T-helper 2 cell treated with Interferon-gamma antibody and Interleukin-4, amounts not matched to agents 100 ng/mL and 5 ng/mL, for 36 hours (primary cell): ENCODE data around the gene TACC3. TPM values are rescaled to one million over a fixed set of nuclear protein-coding genes. Genes with fewer than 3 reads are reported as not detected.
"Not testable (repeated sequence)": the region's sequence is repeated elsewhere in the genome, so short reads cannot be mapped to it uniquely, and the experiment has no call there.

Source experiments
- intact Hi-C: fragments of 100-400 bp; cut with micrococcal nuclease; formaldehyde crosslinking; loops from one replicate; pipeline ENCODE4 v1.15.1; 2023
- total RNA-seq: library from RNA; stranded (reverse); gene quantifications from 2 replicates; pipeline ENCODE4 v1.2.3, GENCODE V29; 2022

Gene TACC3
- total RNA-seq, 1 donor from 2014 or later = 221 TPM

DNA sequence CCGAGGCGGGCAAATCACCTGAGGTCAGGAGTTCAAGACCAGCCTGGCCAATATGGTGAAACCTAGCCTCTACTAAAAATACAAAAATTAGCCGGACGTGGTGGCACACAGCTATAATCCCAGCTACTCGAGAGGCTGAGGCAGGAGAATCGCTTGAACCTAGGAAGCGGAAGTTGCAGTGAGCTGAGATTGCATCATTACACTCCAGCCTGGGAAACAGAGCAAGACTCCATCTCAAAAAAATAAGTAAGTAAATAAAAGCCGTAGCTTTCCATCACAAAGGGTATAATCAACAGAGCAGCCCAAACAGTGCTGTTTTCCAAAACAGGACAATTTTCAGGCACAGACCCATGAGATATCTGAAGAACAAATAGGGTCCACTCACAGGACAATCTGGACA, 19.6 kb upstream of the TACC3 start:
- intact Hi-C loops = not testable (repeated sequence)

DNA sequence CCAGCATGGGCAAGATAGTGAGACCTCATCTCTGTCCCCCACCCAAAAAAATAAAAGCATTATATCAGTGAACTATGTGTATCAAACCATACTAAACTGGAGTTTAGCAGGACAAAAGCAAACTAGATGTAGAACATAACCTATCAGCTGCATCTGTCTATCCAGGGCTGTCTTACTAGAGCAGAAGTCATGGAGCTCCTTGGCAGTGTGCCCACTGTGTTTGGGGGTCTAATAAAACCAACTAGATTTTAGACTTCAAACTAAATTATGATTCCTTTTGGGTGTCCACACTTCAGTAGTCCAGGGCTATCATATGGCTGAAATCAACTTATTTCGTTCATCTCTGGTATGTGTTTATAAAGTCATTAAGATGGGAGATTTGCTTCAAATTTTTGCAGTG, 17.5 kb upstream of the TACC3 start:
- intact Hi-C loops = no loop called here

DNA sequence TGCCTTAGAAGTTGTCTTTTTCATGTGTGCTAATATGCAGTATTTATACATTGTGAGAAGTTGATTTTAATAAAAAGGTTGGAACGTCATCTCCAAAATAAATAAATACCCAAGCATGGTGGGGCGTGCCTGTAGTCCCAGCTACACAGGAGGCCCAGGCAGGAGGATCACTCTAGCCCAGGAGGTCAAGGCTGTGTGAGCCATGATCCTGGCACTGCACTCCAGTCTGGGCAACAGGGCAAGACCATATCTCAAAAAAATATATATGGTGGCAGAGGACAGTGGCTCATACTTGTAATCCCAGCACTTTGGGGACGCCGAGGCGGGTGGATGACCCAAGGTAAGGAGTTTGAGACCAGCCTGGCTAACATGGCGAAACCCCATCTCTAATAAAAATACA, 15.6 kb upstream of the TACC3 start:
- intact Hi-C loops = no loop called here

DNA sequence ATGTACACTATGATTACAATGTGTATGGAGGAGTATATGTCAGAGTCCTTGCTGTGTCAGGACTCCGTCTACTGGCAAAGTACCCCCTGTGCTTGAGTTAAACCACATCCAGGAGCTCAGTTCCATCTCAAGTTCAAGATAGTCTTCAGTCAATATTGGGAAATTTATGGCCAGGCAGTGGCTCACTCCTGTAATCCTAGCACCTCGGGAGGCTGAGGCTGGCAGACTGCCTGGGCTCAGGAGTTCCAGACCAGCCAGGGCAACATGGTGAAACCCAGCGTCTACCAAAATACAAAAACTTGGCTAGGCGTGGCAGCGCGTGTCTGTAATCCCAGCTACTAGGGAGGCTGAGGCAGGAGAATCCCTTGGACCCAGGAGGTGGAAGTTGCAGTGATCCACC, 15.0 kb upstream of the TACC3 start:
- intact Hi-C loops = no loop called here

DNA sequence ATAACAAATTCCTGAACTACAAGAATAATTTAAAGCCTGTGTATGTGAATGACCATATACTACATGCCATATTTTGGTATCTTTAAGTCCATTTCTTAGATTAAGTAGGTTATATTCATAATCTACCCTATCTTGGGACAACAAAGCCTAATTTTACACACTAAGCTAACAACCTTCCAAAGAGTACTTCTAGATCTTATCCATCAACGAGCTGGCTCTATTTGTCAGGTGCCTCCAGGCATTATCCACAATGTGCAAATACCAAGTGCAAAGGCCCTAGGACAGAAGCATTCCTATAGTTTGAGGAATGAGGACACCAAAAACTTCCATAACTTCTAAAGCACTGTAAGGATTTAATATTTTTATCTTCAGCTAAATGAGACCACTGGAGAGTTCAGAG, 12.7 kb upstream of the TACC3 start:
- intact Hi-C loops = no loop called here

DNA sequence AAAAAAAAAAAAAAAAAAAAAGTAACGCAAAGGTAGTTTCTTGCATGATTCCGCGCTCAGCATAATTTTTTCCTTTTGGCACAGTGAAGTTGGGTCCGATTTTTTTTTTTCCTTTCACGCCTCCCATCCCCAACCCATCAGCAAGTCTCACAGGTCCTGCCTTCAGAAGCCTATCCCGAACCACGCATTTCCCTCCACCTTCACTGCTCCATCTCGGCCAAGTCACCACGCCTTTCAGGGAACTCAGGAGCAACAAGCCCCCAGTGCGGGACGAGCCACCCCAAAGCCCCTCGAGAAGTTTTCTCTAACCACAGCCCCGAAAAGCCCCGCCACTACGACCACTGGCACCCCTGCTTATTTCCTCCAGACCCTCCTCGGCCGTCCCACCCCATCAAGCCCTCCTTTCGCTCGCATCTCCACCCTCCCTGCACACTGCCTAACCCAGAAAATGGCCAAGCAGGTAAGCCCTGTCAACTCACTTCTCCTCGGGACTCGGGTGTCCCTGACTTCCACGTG, 10.2 kb upstream of the TACC3 start:
- intact Hi-C loops = no loop called here

DNA sequence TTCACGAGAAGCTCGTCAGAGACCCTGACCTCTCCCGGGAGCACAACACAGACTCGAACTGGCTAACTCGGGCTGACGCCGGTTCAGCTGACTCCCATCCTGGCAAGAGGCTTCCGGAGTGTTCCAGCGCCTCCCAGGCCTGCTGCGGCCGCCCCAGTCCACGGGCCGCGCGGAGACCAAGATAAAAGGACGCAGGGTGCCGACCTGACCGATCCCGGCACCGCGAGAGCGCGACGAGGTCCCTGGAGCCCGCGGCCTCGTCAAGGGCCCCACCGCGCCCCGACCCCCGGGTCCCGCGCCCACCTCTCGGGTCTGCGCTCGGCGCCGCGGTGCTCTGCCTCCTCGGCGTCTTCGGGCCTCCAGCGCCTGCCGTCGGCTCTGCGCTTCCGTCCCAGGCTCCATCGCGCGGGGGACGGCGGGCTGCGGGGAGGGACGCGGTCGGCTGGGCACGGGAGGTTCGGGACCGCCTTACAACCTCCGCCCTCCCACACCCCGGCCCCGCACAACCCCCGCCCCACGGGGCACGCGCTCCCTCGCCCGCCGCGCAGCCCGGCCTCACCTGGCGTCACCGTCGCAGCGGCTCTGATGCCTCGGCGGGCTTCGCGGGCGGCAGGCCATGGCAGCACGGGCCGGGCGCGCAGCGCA, 9.6 kb upstream of the TACC3 start:
- intact Hi-C loops = loop anchor here (1.0 to 2.0 kb wide), 10 partner anchors 10 to 757 kb away; partner anchors contain the start of genes FAM53A, LETM1, MXD4 and NSD2

DNA sequence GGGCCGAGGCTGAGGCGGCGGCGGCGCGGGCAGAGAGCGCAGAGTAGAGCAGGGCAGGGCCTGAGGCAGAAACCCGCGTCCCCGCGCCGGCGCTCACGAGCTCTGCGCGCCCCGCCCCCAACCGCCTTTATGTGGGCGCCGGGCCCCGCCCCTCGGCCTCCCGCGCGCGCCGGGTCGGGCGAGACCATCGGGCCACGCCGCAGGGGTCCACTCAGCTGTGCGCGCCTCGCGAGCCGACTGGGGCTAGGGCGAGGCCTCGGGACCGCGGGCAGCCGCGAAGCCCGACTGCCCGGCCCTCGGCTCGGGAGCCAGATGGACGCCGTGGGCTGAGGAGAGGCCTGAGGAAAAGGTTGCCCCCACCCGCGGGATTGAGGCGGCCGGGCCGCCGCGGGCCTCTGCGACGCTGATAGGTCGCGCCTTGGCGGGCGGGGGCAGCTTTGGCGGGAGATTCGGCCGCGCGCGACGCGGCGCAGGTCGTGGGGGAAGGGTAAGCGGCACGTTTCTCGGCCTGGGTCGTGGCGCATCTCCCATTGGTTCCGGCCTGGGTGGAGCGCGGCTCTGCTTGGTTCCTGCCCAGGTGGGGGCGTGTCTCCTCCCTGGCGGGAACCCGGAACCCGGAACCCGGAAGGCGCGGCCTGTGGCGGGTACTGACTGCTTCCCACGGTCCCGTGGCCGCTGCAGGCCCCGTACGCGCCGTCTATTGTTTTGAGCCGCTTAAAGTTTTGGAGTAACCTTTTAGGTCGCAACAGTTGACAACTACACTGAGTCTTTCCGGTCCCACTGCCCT, 8.9 kb upstream of the TACC3 start, which contains the start of gene SLBP:
Gene SLBP, minus strand, starts transcription at position 104 of the 787 bp plus-strand sequence. CDS start 131 bp downstream, outside the sequence.
- intact Hi-C loops = loop anchor here (1.0 to 2.0 kb wide), 10 partner anchors 9 to 756 kb away; partner anchors contain the start of genes FAM53A, LETM1, MXD4 and NSD2

DNA sequence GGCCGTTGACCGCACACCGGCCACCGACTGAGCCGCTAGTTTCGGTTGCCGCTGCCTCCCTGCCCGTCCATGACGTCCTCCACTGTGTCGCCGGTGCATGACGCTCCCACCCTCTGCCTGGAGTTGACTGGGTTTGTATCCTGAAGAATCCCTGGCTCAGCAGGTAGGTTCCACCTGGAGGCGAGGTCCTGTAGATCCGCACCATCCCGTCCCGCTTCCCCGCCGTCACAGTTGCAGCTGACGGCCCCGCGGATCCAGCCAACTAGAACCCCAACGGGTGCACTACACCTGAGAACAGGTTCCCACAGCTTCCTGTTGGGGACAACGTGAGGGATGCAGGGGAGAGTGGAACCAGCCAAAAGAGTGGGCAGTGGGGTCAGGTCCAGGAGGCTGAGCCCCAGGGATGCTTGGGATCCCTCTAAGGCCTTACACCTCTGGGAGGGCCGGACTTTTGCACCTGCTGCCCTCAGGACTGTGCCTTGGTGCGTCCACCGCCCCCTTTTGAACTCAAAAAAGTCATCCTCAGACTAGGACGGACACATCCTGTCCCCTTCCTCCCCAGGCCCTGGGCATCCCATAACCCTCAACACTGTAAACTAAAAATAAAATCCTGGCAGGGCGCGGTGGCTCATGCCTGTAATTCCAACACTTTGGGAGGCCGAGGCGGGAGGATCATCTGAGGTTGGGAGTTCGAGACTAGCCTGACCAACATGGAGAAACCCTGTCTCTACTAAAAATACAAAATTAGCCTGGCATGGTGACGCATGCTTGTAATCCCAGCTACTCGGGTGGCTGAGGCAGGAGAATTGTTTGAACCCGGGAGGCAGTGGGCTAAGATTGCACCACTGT, 8.1 kb upstream of the TACC3 start:
- intact Hi-C loops = loop anchor here (2.0 kb wide), 6 partner anchors 14 to 756 kb away; partner anchors contain the start of genes MXD4, NSD2, RNF4 and UVSSA

DNA sequence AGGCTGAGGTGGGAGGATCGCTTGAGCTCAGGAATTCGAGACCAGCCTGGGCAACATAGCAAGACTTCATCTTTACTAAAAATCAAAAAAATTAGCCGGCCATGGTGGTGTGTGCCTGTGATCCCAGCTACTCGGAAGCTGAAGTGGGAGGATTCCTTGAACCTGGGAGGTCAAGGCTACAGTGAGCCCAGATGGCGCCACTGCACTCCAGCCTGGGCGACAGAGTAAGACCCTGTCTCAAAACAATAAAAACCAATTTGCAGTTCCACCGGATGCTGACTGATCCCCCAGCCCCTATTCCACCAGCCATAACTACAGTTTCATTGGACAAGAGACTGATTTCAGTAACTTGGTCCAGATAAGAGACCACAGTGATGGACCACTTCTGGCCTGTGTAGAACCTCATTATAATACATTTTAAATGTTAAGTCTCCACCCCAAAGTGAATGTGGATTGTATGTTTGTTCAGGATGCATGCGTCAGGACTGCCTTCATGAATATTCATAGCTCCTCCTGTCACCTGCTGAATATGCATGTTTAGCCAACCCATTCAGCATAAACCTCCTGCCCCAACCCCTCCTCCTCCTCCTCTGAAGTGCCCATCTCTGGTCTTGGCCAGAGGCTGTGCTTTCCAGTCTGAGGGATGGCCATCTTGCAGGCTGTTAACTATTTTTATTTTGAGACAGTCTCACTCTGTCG, 6.9 kb upstream of the TACC3 start:
- intact Hi-C loops = no loop called here

DNA sequence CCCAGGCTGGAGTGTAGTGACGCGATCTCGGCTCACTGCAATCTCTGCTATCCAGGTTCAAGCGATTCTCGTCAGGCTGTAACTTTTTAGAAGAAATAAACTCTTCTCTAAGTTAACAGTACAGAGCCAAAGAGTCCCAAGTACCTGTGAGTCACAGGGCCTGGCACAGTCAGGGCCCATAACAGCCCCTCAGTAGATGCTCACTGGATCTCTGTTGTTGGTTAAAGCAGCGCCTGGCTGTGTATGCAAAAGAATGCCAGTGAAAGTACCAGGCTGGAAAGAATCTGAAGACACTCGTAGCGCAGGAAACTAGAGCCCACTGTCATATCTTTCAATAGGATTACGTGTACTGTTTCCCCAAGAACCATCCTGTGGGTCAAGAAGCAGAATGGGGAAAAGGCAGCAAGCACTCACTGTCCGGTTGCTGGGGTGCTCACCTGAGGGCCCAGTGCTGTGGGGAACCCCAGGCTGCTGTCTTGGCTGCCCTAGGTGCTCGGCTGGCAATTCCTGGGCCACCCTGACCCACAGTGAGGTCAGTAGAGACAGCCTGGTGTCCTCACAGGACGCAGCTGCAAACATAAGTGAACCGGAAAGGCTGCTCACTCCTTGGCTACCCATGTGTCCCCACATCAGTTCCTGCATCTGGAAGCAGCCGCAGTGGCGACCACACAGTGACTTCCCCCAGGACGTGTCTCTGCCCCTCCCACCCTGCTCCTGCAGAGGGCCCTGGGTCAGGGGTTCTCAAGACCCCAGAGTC, 6.1 kb upstream of the TACC3 start:
- intact Hi-C loops = no loop called here

DNA sequence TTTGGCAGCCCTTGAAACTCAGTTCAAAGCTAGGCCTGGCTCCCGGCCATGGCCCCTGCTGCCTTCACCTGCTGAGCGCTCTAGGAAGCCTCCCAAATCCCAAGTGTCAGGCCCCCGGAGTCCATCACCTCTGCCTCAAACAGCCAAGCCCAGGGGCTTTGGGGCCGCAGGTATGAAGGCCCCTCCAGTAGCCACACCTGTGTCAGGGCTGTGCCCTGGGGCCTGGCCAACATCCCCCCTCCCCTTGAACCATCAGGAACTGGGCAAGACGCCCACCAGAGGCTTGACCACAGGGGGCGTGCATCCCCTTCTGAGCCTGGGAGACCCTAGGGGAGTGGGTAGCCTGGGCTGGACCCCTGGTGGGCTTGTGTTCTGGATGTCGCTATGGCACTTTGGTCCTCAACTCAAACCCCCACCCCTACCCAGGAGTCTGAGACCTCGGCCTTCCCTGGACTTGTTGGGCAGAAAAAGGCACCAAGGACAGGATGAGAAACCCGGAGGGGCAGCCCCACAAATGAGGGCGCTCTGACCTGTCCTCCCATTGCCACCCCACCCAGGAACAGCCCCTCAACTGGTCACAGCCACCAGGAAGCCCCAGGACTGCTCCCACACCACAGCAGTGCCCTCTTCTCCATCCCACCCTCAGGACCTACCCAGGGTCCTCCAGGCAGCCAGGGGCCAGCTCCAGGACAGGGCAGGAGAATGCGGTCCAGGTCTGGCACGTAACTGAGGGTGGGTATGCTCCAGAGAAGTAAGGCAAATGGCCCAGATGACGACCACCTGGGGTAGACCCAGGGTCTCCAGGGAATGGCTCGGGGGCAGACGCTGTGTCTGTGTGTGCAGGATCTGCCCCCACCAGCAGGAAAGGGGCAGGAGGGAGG, 5.0 kb upstream of the TACC3 start:
- intact Hi-C loops = no loop called here

DNA sequence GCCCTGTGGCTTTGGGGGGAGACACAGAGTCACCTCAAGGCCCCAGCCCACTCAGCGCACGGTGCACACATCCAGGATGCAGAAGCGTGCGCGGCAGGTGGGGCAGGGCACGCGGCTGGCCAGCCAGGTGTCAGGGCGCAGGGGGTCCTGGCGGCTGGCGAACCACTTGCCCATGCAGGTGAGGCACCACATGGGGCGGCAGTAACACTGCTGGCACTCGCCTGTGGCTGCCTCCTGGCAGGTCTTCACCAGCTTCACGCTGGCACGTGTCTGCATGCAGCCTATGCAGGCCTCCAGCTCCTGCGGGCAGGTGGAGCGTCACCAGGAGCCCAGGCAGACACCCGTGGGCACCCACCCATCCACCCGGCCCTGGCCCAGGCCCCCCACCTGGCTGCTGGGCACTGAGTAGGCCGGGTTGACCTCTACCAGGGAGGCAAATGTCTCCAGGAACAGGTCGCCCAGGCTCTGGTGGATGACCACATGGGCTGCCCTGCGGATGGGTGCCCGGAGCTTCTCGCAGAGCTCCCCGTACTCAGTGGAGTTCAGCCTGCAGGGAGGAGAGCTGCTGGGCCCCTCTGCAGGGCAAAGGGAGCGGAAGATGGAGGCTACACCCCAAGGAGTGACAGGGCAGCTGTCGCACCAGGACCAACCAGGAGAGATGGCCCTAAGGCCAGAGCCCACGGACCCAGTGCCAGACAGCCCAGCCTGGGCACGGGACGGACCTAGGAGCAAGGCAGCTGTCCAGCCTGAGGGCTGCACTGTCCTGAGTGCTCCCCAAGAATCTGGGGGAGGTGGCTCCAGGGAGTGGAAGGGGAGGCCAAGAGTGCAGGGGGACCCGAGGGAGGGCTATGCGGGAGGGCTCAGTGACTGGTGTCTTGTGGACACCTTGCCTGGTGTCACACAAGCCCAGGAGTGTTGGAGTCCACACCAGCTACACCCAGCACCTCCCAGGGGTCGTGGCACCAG, 3.9 kb upstream of the TACC3 start:
- intact Hi-C loops = no loop called here

DNA sequence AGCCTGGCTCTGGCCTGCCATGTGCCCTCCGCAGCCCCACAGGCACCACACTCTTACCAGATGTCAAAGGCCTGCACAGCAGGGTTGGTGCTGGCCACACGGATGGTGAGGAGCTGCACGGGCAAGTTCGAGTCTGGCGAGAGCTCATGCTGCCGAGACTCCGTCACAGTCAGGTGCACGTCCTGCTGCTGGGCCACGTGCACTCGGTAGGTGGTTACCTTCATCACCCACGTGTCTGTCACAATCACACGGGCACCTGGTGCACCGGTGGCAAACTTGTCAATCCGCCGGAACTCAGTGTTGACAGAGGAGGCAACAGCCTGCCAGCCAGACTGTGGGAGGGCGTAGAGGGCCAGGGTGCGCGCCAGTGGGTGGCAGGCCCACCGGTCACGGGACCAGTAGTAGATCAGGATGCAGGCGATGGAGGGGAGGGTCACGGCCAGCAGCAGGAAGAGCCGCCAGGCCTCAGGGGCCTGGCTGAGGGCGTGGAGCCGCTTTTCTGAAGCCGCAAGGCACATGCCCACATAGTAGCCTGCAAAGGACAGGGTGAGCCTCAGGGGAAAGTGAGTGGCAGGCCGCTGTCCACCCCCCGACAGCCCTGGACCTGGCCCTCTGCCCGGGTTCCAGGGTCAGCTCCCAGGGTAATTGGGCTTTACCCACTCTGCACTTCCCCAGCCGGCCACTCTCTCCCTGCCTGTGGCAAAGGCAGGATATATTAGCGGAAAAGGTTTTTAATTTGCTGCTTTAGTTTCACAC, 3.0 kb upstream of the TACC3 start:
- intact Hi-C loops = no loop called here

DNA sequence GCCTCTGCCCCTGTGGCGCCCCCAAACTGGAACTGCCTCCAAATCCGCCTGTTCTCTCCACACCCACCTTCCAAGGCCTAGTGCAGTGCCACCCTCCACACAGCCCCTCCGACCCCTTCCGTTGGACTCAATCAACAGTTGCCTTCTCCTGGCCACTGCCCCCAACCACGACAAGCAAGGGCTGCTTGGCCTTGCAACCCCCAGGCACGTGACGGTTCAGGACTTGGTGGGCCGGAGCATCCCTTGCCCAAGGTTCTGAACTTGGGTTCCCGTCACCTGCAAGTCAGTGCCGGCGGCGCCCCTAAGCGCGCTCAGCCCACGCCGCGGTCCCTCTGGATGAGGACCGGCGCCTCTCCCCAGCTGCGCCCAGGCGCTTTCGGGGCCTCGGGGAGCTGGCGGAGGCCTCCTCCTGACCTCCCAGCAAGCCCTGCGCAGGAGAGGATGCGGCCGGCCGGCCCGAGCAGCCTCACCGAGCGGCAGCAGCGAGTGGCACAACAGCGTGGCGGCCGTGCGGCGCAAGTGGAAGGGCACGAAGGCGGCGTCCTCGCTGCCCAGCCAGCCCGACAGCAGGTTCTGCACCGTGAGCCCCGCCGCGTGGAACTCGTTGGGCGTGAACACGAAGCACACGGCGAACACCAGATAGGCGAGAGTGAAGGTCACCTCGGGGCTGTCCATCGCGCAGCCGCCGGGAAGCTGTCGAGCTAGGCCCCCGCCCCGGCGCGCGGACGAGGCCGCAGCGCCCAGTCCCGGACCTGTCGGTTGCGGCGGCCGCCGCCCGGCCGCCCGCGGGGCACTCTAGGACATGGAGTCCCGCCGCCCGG, 948 bp upstream of the TACC3 start:
- intact Hi-C loops = loop anchor here (2.0 kb wide), 1 partner anchor 140 kb away; no protein-coding TSS in a partner anchor
